SU-DHL-6 (cell line): ENCODE measurements around the gene ITIH3.

ENCODE experiments used
- H2AFZ ChIP-seq: fragments of 200-600 bp; sonication (generic); 2 replicates; pipeline ENCODE4 v1.6.1; 2014; ENCODE audit warnings: low read depth, mild to moderate bottlenecking, moderate library complexity, mixed read lengths, antibody characterized with exemption, low read length; ENCODE audit not compliant: severe bottlenecking
- H3F3A ChIP-seq: fragments of 200-600 bp; shearing (Covaris generic); 2 replicates; pipeline ENCODE4 v1.6.0; 2016; ENCODE audit warnings: antibody characterized with exemption, mild to moderate bottlenecking; ENCODE audit not compliant: insufficient read depth
- H3K27ac ChIP-seq: fragments of 200-600 bp; sonication (generic); 2 replicates; pipeline ENCODE4 v1.5.1; 2016; ENCODE audit warnings: low read depth, mild to moderate bottlenecking, low read length, moderate library complexity, mixed read lengths
- H3K27me3 ChIP-seq: fragments of 200-600 bp; sonication (generic), shearing (Covaris generic); 2 replicates; pipeline ENCODE4 v1.6.0; 2014; ENCODE audit warnings: mild to moderate bottlenecking, low read length
- H3K36me3 ChIP-seq: fragments of 200-600 bp; sonication (generic); 2 replicates; pipeline ENCODE4 v1.6.1; 2014; ENCODE audit warnings: mild to moderate bottlenecking, low read length, mixed read lengths
- H3K4me2 ChIP-seq: fragments of 300-600, 200-600 bp; shearing (Covaris generic), sonication (generic); 2 replicates; pipeline ENCODE4 v1.6.0; 2014; ENCODE audit warnings: low read length, low read depth, mild to moderate bottlenecking; ENCODE audit not compliant: poor library complexity, severe bottlenecking
- H3K4me3 ChIP-seq: fragments of 200-600 bp; sonication (generic); 2 replicates; pipeline ENCODE4 v1.5.1; 2014; ENCODE audit warnings: antibody characterized with exemption, low read length, mild to moderate bottlenecking, mixed read lengths; ENCODE audit not compliant: insufficient read depth, poor library complexity, severe bottlenecking
- H3K79me2 ChIP-seq: fragments of 200-600 bp; sonication (generic); 2 replicates; pipeline ENCODE4 v1.6.1; 2014; ENCODE audit warnings: mild to moderate bottlenecking, low read length, moderate library complexity; ENCODE audit not compliant: insufficient read depth
- H3K9ac ChIP-seq: fragments of 200-600 bp; sonication (generic); 2 replicates; pipeline ENCODE4 v1.7.0; 2014; ENCODE audit warnings: mild to moderate bottlenecking, low read length
- H3K9me2 ChIP-seq: fragments of 200-600 bp; sonication (generic); replicated peaks from 2 replicates; pipeline ENCODE4 v1.6.1; 2014; ENCODE audit warnings: low read length; ENCODE audit not compliant: insufficient read depth
- H3K9me3 ChIP-seq: fragments of 200-600 bp; sonication (generic); 2 replicates; pipeline ENCODE4 v1.6.1; 2014; ENCODE audit warnings: low read length, mixed read lengths; ENCODE audit not compliant: insufficient read depth
- H4K20me1 ChIP-seq: fragments of 200-600 bp; sonication (generic); 2 replicates; pipeline ENCODE4 v1.6.1; 2014; ENCODE audit warnings: low read depth, mild to moderate bottlenecking, antibody characterized with exemption, low read length, moderate library complexity, mixed read lengths
- EZH2phosphoT487 ChIP-seq: fragments of 200-600 bp; sonication (generic), shearing (Covaris generic); conservative IDR thresholded peaks from 2 replicates; pipeline ENCODE4 v1.6.1; 2018; ENCODE audit warnings: mild to moderate bottlenecking, antibody characterized with exemption, low read length, moderate library complexity, mixed read lengths
- TF ChIP-seq, protein P1 (sequence below): fragments of 200-600 bp; sonication (generic); IDR thresholded peaks from one replicate; pipeline ENCODE4 v1.5.1; 2017; ENCODE audit warnings: antibody characterized with exemption, mild to moderate bottlenecking, low read length, moderate library complexity; ENCODE audit not compliant: insufficient read depth, poor library complexity, severe bottlenecking

Gene ITIH3

DNA sequence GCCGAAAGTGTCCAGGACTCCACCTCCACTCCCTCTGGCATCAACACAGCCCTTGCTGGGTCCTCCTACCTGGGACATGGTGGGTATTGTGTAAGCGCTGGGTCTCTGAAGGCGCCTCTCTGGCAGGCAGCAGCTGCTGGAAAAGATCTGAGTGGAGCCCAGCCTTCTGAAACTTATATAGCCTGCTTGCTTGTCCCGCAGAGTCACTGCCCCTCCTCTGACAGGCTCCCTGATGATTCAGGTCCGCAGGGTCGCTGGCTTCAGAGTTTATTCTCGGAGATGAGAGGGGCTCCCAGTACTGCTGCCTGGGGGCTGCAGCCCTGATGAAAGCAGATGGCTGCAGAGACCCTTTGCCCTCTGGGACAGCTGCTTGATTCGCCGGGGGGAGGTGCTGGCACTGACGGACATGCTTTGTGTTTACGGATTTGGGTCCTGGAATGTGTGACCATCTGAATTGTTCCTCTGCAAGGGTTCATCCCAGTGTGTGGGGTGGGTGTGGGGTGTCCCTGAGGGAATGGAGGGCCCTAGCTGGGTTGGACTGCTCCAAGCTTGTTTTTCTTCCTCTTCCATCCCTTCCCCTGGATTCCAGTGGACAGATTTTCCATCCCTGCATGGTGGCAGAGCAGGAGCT lies 40.4 kb downstream of the ITIH3 start, which contains the start of gene MUSTN1:
TSS of gene MUSTN1 (minus strand) at position 149 of the 631 bp plus-strand sequence. CDS start at position 78, 71 bp downstream.
- no peaks in the 10 kb centered on the region for H3F3A ChIP-seq
- H3K27ac ChIP-seq: no peak within 1 kb of the TSS
- no peaks in the 10 kb centered on the region for H3K79me2 ChIP-seq
- H2AFZ ChIP-seq: no peak within 1 kb of the TSS
- no peak within 1 kb of the TSS for H3K9ac ChIP-seq
- H3K4me3 ChIP-seq: no peak within 1 kb of the TSS
- H3K27me3 ChIP-seq: no peaks in the 10 kb centered on the region
- H3K4me2 ChIP-seq: no peak within 1 kb of the TSS
- H3K36me3 ChIP-seq: no peaks in the 10 kb centered on the region
- no peak for TF ChIP-seq EZH2phosphoT487
- TF ChIP-seq, protein P1, sequence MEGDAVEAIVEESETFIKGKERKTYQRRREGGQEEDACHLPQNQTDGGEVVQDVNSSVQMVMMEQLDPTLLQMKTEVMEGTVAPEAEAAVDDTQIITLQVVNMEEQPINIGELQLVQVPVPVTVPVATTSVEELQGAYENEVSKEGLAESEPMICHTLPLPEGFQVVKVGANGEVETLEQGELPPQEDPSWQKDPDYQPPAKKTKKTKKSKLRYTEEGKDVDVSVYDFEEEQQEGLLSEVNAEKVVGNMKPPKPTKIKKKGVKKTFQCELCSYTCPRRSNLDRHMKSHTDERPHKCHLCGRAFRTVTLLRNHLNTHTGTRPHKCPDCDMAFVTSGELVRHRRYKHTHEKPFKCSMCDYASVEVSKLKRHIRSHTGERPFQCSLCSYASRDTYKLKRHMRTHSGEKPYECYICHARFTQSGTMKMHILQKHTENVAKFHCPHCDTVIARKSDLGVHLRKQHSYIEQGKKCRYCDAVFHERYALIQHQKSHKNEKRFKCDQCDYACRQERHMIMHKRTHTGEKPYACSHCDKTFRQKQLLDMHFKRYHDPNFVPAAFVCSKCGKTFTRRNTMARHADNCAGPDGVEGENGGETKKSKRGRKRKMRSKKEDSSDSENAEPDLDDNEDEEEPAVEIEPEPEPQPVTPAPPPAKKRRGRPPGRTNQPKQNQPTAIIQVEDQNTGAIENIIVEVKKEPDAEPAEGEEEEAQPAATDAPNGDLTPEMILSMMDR: no peak
- no peaks in the 10 kb centered on the region for H3K9me2 ChIP-seq
- H4K20me1 ChIP-seq: no peaks in the 10 kb centered on the region
- no peaks in the 10 kb centered on the region for H3K9me3 ChIP-seq

DNA sequence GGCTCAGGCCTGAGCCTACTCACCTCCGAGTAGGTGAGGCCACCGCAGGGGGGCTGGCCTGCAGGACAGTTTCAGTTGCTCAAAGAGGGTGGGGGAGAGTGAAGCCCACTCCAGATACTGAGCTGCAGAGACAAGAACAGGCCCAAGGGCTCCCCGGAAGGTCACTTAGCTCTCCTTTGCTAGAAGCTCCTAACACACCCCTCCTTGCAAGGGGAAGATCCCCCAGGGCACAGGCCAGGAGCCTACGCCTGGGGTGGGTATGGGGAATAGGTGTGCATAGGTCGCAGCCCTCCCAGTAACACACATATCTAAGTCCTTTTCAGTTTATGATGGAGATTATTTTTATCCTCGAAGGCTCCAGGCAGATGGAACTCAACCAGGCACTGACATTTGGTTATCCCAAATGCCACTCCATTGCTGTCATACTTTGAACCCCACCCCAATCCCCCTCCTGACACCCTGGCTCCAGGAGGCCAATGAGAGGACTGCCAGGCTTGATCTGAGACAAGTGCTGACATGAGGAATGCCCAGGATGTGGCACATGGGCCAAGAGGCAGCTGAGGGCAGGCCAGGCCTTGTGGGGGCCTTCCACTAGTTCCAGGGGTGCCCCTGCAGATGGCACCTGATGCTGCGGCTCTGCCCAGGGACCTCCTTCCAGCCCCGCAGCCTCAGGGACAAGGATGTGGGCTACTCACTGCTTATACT lies 41.3 kb downstream of the ITIH3 start:
- H3F3A ChIP-seq: no peaks in the 10 kb centered on the region
- H3K9me3 ChIP-seq: no peaks in the 10 kb centered on the region
- no peaks in the 10 kb centered on the region for H3K79me2 ChIP-seq
- H4K20me1 ChIP-seq: no peaks in the 10 kb centered on the region
- TF ChIP-seq EZH2phosphoT487: no peak
- TF ChIP-seq, protein P1: no peak
- no peak overlapping the region for H3K27ac ChIP-seq
- no peak overlapping the region for H2AFZ ChIP-seq
- no peaks in the 10 kb centered on the region for H3K9me2 ChIP-seq
- H3K9ac ChIP-seq: no peak overlapping the region
- no peaks in the 10 kb centered on the region for H3K27me3 ChIP-seq
- no peak overlapping the region for H3K4me3 ChIP-seq
- H3K36me3 ChIP-seq: no peaks in the 10 kb centered on the region
- no peak overlapping the region for H3K4me2 ChIP-seq

DNA sequence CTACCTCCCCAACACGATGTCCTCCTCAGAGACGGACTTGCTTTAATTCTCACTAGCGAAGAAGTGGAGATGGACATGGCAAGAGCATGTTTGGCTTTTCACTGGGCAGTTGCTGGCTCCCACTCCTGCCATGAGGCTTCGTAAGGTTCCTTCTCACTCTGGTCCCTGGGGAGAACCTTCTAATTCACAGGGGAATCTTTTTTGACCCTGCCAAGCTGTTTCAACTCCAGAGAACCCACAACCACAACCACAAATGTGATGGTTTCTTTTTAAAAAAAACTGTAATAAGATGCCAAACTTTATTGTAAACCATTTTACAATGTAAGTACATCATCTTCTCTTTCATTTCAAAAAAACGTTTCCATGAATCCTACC lies 41.9 kb downstream of the ITIH3 start:
- Histone ChIP-seq H3K36me3 (no peaks in the 10 kb centered on the region), H3K9me3 (no peaks in the 10 kb centered on the region), H3K27me3 (no peaks in the 10 kb centered on the region), H4K20me1 (no peaks in the 10 kb centered on the region), H3K4me2 (no peak overlapping the region), H3K9me2 (no peaks in the 10 kb centered on the region), H3F3A (no peaks in the 10 kb centered on the region), H3K9ac (no peak overlapping the region), H3K27ac (no peak overlapping the region), H3K4me3 (no peak overlapping the region), H3K79me2 (no peaks in the 10 kb centered on the region), H2AFZ (no peak overlapping the region)
- TF ChIP-seq EZH2phosphoT487: no peak
- TF ChIP-seq, protein P1: no peak
